AML-193 (cell line): ENCODE measurements around the gene TNIP2.
"Not testable (repeated sequence)": the region's sequence is repeated elsewhere in the genome, so short reads cannot be mapped to it uniquely, and the experiment has no call there.

Source experiments
- DNase-seq, 2 experiments: peaks; one replicate each; lab custom pipeline; 2025; lab: John Stamatoyannopoulos, UW

TNIP2 gene

GRCh38 chr4:2771264-2771663 is 15.1 kb upstream of the TNIP2 start:
- no peak for DNase-seq

- DNase-seq = no peak
These were observed 12.8 kb upstream of the TNIP2 start for GRCh38 chr4:2768921-2769336.

GRCh38 chr4:2768124-2768523 is 12.0 kb upstream of the TNIP2 start:
- DNase-seq = no peak

GRCh38 chr4:2767705-2768074 is 11.6 kb upstream of the TNIP2 start:
- no peak for DNase-seq

GRCh38 chr4:2767046-2767704 is 11.0 kb upstream of the TNIP2 start:
- no peak for DNase-seq

GRCh38 chr4:2765832-2766526 is 9.8 kb upstream of the TNIP2 start:
- no peak for DNase-seq

- no peak for DNase-seq
These were observed 7.4 kb upstream of the TNIP2 start for GRCh38 chr4:2763511-2763967.

- not testable (repeated sequence) for DNase-seq
These were observed 6.6 kb upstream of the TNIP2 start for GRCh38 chr4:2762486-2763370.

GRCh38 chr4:2762048-2762447 is 5.9 kb upstream of the TNIP2 start:
- no peak for DNase-seq

GRCh38 chr4:2761035-2761923 is 5.1 kb upstream of the TNIP2 start:
- no peak for DNase-seq

- no peak for DNase-seq
These were observed 1.3 kb upstream of the TNIP2 start for GRCh38 chr4:2757426-2757825.

GRCh38 chr4:2756691-2757350 is 685 bp upstream of the TNIP2 start:
- no peak for DNase-seq

- DNase-seq = no peak
These were observed 1.0 kb downstream of the TNIP2 start for GRCh38 chr4:2754848-2755819.

GRCh38 chr4:2753436-2753835 is 2.7 kb downstream of the TNIP2 start:
- no peak for DNase-seq

- DNase-seq = no peak
These were observed 5.2 kb downstream of the TNIP2 start for GRCh38 chr4:2750719-2751605.

- DNase-seq = no peak
These were observed 9.0 kb downstream of the TNIP2 start for GRCh38 chr4:2746891-2747695.

GRCh38 chr4:2745981-2746806 is 9.9 kb downstream of the TNIP2 start:
- no peak for DNase-seq
